GM19193 (cell line): ENCODE measurements around the gene PCGF2.

Experiments
- POLR2A ChIP-seq: IDR thresholded peaks from 4 replicates; pipeline ENCODE4 v1.6.1; 2011; ENCODE audit not compliant: insufficient read depth, insufficient read length; ENCODE audit errors: extremely low read depth

The PCGF2 gene

GRCh38 chr17:38704606-38705522, 43.3 kb downstream of the PCGF2 start, which contains the start of gene MLLT6:
Gene MLLT6, plus strand, starts transcription at chr17:38705273. Its CDS starts 360 bp downstream, at chr17:38705633.
- no peak for TF ChIP-seq POLR2A

GRCh38 chr17:38703742-38704605, 44.2 kb downstream of the PCGF2 start:
- TF ChIP-seq POLR2A, result peak; percentile 30

- peak; percentile 37 for TF ChIP-seq POLR2A
These were observed 45.0 kb downstream of the PCGF2 start for GRCh38 chr17:38702916-38703741.

- TF ChIP-seq POLR2A, result peak; percentile 91
These were observed 45.8 kb downstream of the PCGF2 start for GRCh38 chr17:38702166-38702915.

GRCh38 chr17:38701504-38702165, 46.5 kb downstream of the PCGF2 start:
- TF ChIP-seq POLR2A, result no peak

GRCh38 chr17:38698760-38699159, 49.4 kb downstream of the PCGF2 start:
- no peak for TF ChIP-seq POLR2A

GRCh38 chr17:38697061-38697820, 50.9 kb downstream of the PCGF2 start:
- TF ChIP-seq POLR2A, result no peak

GRCh38 chr17:38693700-38694329, 54.3 kb downstream of the PCGF2 start:
- TF ChIP-seq POLR2A, result no peak

GRCh38 chr17:38691154-38691553, 57.0 kb downstream of the PCGF2 start:
- no peak for TF ChIP-seq POLR2A

- no peak for TF ChIP-seq POLR2A
These were observed 57.8 kb downstream of the PCGF2 start for GRCh38 chr17:38690386-38690785.

- no peak for TF ChIP-seq POLR2A
These were observed 60.9 kb downstream of the PCGF2 start for GRCh38 chr17:38687286-38687685.

- no peak for TF ChIP-seq POLR2A
These were observed 62.6 kb downstream of the PCGF2 start for GRCh38 chr17:38685491-38685890.
